ENCODE measurements around the gene FGG.

GRCh38 chr4:154603033-154603943 lies 9.2 kb downstream of the FGG start:
- TF ChIP-seq CTCF (tag by site-specific recombination; IDR thresholded peaks at IDR 0.05) (no peak), TCF7L2 (IDR thresholded peaks at IDR 0.05; ENCODE audit: borderline replicate concordance, low read depth, low read length) (no peak), ZNF10 (tag by site-specific recombination; IDR thresholded peaks at IDR 0.05) (no peak)

All from HEK293 (cell line).